ENCODE results near the gene KRTAP4-6.

Gene KRTAP4-6

GRCh38 chr17:41133880-41134735 lies 6.2 kb downstream of the KRTAP4-6 start:
- H3K9ac ChIP-seq (ENCODE audit: low read length): no peak overlapping the region
- TF ChIP-seq EZH2 (IDR thresholded peaks at IDR 0.05; ENCODE audit: borderline replicate concordance, low read length): no peak
- TF ChIP-seq CTCF (IDR thresholded peaks at IDR 0.05; ENCODE audit: low read length): no peak
- no peaks in the 10 kb centered on the region for H3K27me3 ChIP-seq (ENCODE audit: insufficient read depth, low read length)
- H3F3A ChIP-seq (ENCODE audit: insufficient read depth, low read length): no peaks in the 10 kb centered on the region
- H3K36me3 ChIP-seq (ENCODE audit: insufficient read depth, low read length): no peaks in the 10 kb centered on the region
- H3K27ac ChIP-seq (ENCODE audit: low read depth, low read length, poor library complexity, severe bottlenecking): no peak overlapping the region
- H3K4me2 ChIP-seq (ENCODE audit: low read length): no peak overlapping the region
- H3K79me2 ChIP-seq (ENCODE audit: insufficient read depth, low read length): no peaks in the 10 kb centered on the region
- no peaks in the 10 kb centered on the region for H3K4me1 ChIP-seq (ENCODE audit: insufficient read depth, low read length, severe bottlenecking)
- no peak overlapping the region for H3K4me3 ChIP-seq (ENCODE audit: low read depth, low read length, poor library complexity, severe bottlenecking)
- no peaks in the 10 kb centered on the region for H3K9me3 ChIP-seq (ENCODE audit: low read length)
- no peak overlapping the region for H2AFZ ChIP-seq (ENCODE audit: low read length)
- no peaks in the 10 kb centered on the region for H4K20me1 ChIP-seq (ENCODE audit: insufficient read depth, low read length)
- H3K9me2 ChIP-seq (ENCODE audit: low read depth, low read length): no peaks in the 10 kb centered on the region

- no peaks in the 10 kb centered on the region for H3K9me3 ChIP-seq (ENCODE audit: low read length)
- H3K4me3 ChIP-seq (ENCODE audit: low read depth, low read length, poor library complexity, severe bottlenecking): no peak overlapping the region
- no peak overlapping the region for H3K9ac ChIP-seq (ENCODE audit: low read length)
- H3K4me2 ChIP-seq (ENCODE audit: low read length): no peak overlapping the region
- H3K27me3 ChIP-seq (ENCODE audit: insufficient read depth, low read length): no peaks in the 10 kb centered on the region
- TF ChIP-seq EZH2 (IDR thresholded peaks at IDR 0.05; ENCODE audit: borderline replicate concordance, low read length): no peak
- TF ChIP-seq CTCF (IDR thresholded peaks at IDR 0.05; ENCODE audit: low read length): no peak
- no peaks in the 10 kb centered on the region for H3F3A ChIP-seq (ENCODE audit: insufficient read depth, low read length)
- H4K20me1 ChIP-seq (ENCODE audit: insufficient read depth, low read length): no peaks in the 10 kb centered on the region
- H2AFZ ChIP-seq (ENCODE audit: low read length): no peak overlapping the region
- H3K4me1 ChIP-seq (ENCODE audit: insufficient read depth, low read length, severe bottlenecking): no peaks in the 10 kb centered on the region
- H3K79me2 ChIP-seq (ENCODE audit: insufficient read depth, low read length): no peaks in the 10 kb centered on the region
- no peak overlapping the region for H3K27ac ChIP-seq (ENCODE audit: low read depth, low read length, poor library complexity, severe bottlenecking)
- H3K36me3 ChIP-seq (ENCODE audit: insufficient read depth, low read length): no peaks in the 10 kb centered on the region
- H3K9me2 ChIP-seq (ENCODE audit: low read depth, low read length): no peaks in the 10 kb centered on the region
Observed at GRCh38 chr17:41131979-41132378, 8.4 kb downstream of the KRTAP4-6 start.

GRCh38 chr17:41127371-41127770 lies 13.0 kb downstream of the KRTAP4-6 start:
- no peak overlapping the region for H2AFZ ChIP-seq (ENCODE audit: low read length)
- H3F3A ChIP-seq (ENCODE audit: insufficient read depth, low read length): no peaks in the 10 kb centered on the region
- no peaks in the 10 kb centered on the region for H3K9me3 ChIP-seq (ENCODE audit: low read length)
- no peak overlapping the region for H3K4me2 ChIP-seq (ENCODE audit: low read length)
- no peak overlapping the region for H3K27ac ChIP-seq (ENCODE audit: low read depth, low read length, poor library complexity, severe bottlenecking)
- no peaks in the 10 kb centered on the region for H3K4me1 ChIP-seq (ENCODE audit: insufficient read depth, low read length, severe bottlenecking)
- no peaks in the 10 kb centered on the region for H3K27me3 ChIP-seq (ENCODE audit: insufficient read depth, low read length)
- H3K9ac ChIP-seq (ENCODE audit: low read length): no peak overlapping the region
- no peaks in the 10 kb centered on the region for H3K9me2 ChIP-seq (ENCODE audit: low read depth, low read length)
- H3K36me3 ChIP-seq (ENCODE audit: insufficient read depth, low read length): no peaks in the 10 kb centered on the region
- TF ChIP-seq CTCF (IDR thresholded peaks at IDR 0.05; ENCODE audit: low read length) (no peak), EZH2 (IDR thresholded peaks at IDR 0.05; ENCODE audit: borderline replicate concordance, low read length) (no peak)
- no peak overlapping the region for H3K4me3 ChIP-seq (ENCODE audit: low read depth, low read length, poor library complexity, severe bottlenecking)
- no peaks in the 10 kb centered on the region for H3K79me2 ChIP-seq (ENCODE audit: insufficient read depth, low read length)
- no peaks in the 10 kb centered on the region for H4K20me1 ChIP-seq (ENCODE audit: insufficient read depth, low read length)
